Endothelial cell of umbilical vein (primary cell): Measurements from ENCODE around the gene CDK6. TPM values are rescaled to one million over a fixed set of nuclear protein-coding genes. Genes with fewer than 3 reads are reported as not detected.

Source experiments
- BruUV-seq: library from RNA; stranded (reverse); fragments of 400-500 nt; replicated peaks from 2 replicates; lab custom pipeline; 2021; lab: Mats Ljungman, UMichigan
- CTCF ChIA-PET: fragments of 300-600, 350-600 bp; sonication (Branson Sonifier 250); formaldehyde crosslinking; loops from one replicate; lab custom pipeline; 2021; ENCODE audit warnings: antibody characterized with exemption, inconsistent platforms; lab: Charles Lee
- POLR2A ChIA-PET: fragments of 300-600, 350-600 bp; sonication (Branson Sonifier 250); formaldehyde crosslinking; loops from one replicate; lab custom pipeline; 2021; ENCODE audit warnings: antibody characterized with exemption, inconsistent platforms; lab: Charles Lee
- DNase-seq: peaks from one replicate; pipeline ENCODE4 v3.0.0-alpha.2; 2011; ENCODE audit warnings: low read depth, low spot score
- FAIRE-seq: peaks from 2 replicates; lab custom pipeline; 2011; peaks lifted over from hg19 to GRCh38; lab: Jason Lieb, UNC
- H2AFZ ChIP-seq: 2 replicates; pipeline ENCODE4 v1.6.0; 2012; ENCODE audit warnings: low read depth, low read length, control low read depth, inconsistent platforms
- H3K27ac ChIP-seq: 2 replicates; pipeline ENCODE4 v1.5.1; 2011; ENCODE audit warnings: low read depth, mild to moderate bottlenecking, control low read depth, low read length, moderate library complexity; ENCODE audit not compliant: insufficient read depth
- H3K27me3 ChIP-seq, 2 experiments: 2 replicates each; pipeline versions ENCODE4 v1.6.0 to v1.6.1; 2011; ENCODE audit warnings: low read length in 2 of 2, mixed read lengths in 1 of 2; ENCODE audit not compliant: control insufficient read depth in 2 of 2, insufficient read depth in 2 of 2
- H3K36me3 ChIP-seq, 2 experiments: 2 replicates in 1 of 2; 3 replicates in 1 of 2; pipeline ENCODE4 v1.5.1; 2011; ENCODE audit warnings: low read length in 2 of 2, mild to moderate bottlenecking in 1 of 2, moderate library complexity in 1 of 2; ENCODE audit not compliant: control insufficient read depth in 2 of 2, insufficient read depth in 2 of 2; ENCODE audit errors: extremely low read depth in 1 of 2
- H3K4me1 ChIP-seq: 3 replicates; pipeline ENCODE4 v1.5.1; 2011; ENCODE audit warnings: mild to moderate bottlenecking, low read length; ENCODE audit not compliant: control insufficient read depth, insufficient read depth; ENCODE audit errors: extremely low read depth
- H3K4me2 ChIP-seq: 2 replicates; pipeline ENCODE4 v1.6.1; 2011; ENCODE audit warnings: low read length, control low read depth, mixed read lengths; ENCODE audit not compliant: insufficient read depth
- H3K4me3 ChIP-seq, 3 experiments: fragments of 200-600 bp in 1 of 3; sonication (generic), shearing (Covaris generic) in 1 of 3; replicated peaks in 1 of 3; 2 replicates each; pipeline ENCODE4 v1.5.1; 2011 to 2016; ENCODE audit warnings: control low read depth in 3 of 3, low read length in 3 of 3, mild to moderate bottlenecking in 2 of 3, inconsistent platforms in 1 of 3, low read depth in 1 of 3, moderate library complexity in 1 of 3; ENCODE audit not compliant: insufficient read depth in 1 of 3
- H3K79me2 ChIP-seq: 2 replicates; pipeline ENCODE4 v1.6.0; 2012; ENCODE audit warnings: low read length, inconsistent platforms; ENCODE audit not compliant: control insufficient read depth, insufficient read depth
- H3K9ac ChIP-seq: replicated peaks from 2 replicates; pipeline ENCODE3; 2011; ENCODE audit warnings: low read length, control low read depth; ENCODE audit not compliant: insufficient read depth; ENCODE audit errors: extremely low read depth
- H3K9me1 ChIP-seq: replicated peaks from 3 replicates; pipeline ENCODE4 v1.6.0; 2011; ENCODE audit warnings: mild to moderate bottlenecking, low read length; ENCODE audit not compliant: control insufficient read depth, insufficient read depth; ENCODE audit errors: extremely low read depth
- H3K9me3 ChIP-seq: replicated peaks from 2 replicates; pipeline ENCODE4 v1.5.1; 2012; ENCODE audit warnings: low read length, inconsistent platforms; ENCODE audit not compliant: control insufficient read depth, insufficient read depth
- H4K20me1 ChIP-seq: replicated peaks from 2 replicates; pipeline ENCODE3; 2011; ENCODE audit warnings: mild to moderate bottlenecking, low read length; ENCODE audit not compliant: control insufficient read depth, insufficient read depth; ENCODE audit errors: extremely low read depth
- CTCF ChIP-seq, 2 donors: IDR thresholded peaks; 1 replicate in 1 of 2; 2 replicates in 1 of 2; pipeline ENCODE4 v1.5.1; 2011; ENCODE audit warnings: low read length in 2 of 2, mild to moderate bottlenecking in 2 of 2, moderate library complexity in 2 of 2, control low read depth in 1 of 2, inconsistent platforms in 1 of 2, low read depth in 1 of 2; ENCODE audit not compliant: insufficient read depth in 1 of 2; ENCODE audit errors: extremely low read depth in 1 of 2
- EZH2 ChIP-seq: IDR thresholded peaks from 2 replicates; pipeline ENCODE4 v1.6.1; 2012; ENCODE audit warnings: borderline replicate concordance, low read depth, mild to moderate bottlenecking, moderate library complexity, low read length, inconsistent platforms; ENCODE audit not compliant: severe bottlenecking
- FOS ChIP-seq: IDR thresholded peaks from 2 replicates; pipeline ENCODE4 v1.6.1; 2011; ENCODE audit warnings: mild to moderate bottlenecking, low read length, moderate library complexity, borderline replicate concordance; ENCODE audit not compliant: insufficient read depth
- GATA2 ChIP-seq: IDR thresholded peaks from 2 replicates; pipeline ENCODE4 v1.7.0; 2011; ENCODE audit warnings: low read depth, mild to moderate bottlenecking, moderate library complexity, mixed read lengths, low read length; ENCODE audit not compliant: insufficient read length, insufficient read depth
- JUN ChIP-seq: IDR thresholded peaks from 2 replicates; pipeline ENCODE4 v1.6.1; 2011; ENCODE audit warnings: borderline replicate concordance, low read depth; ENCODE audit not compliant: insufficient read length, insufficient read depth
- MAX ChIP-seq: IDR thresholded peaks from 2 replicates; pipeline ENCODE4 v1.6.1; 2011; ENCODE audit not compliant: insufficient read depth, insufficient read length
- MYC ChIP-seq: IDR thresholded peaks from one replicate; pipeline ENCODE4 v1.6.1; 2011; ENCODE audit warnings: mild to moderate bottlenecking, low read depth, low read length
- POLR2A ChIP-seq: IDR thresholded peaks from 2 replicates; pipeline ENCODE4 v1.6.1; 2012; ENCODE audit warnings: low read depth, mild to moderate bottlenecking, control low read depth, low read length
- POLR2AphosphoS5 ChIP-seq: IDR thresholded peaks from 2 replicates; pipeline ENCODE4 v1.6.1; 2012; ENCODE audit warnings: low read depth, mild to moderate bottlenecking, control low read depth, low read length, moderate library complexity; ENCODE audit not compliant: insufficient read depth
- dilution Hi-C: fragments of 300-500 bp; cut with MboI; formaldehyde crosslinking; loops from one replicate; pipeline ENCODE4 v1.15.0; 2019; ENCODE audit warnings: low sequenced_read_pairs; ENCODE audit not compliant: extremely low pct_ligation_motif_present
- intact Hi-C: fragments of 100-400 bp; cut with micrococcal nuclease; formaldehyde crosslinking; loops from one replicate; pipeline ENCODE4 v1.10.0; 2022
- polyA plus RNA-seq, 4 experiments: library from polyadenylated mRNA; depleted of rRNA in 3 of 4; stranded (reverse) in 3 of 4; unstranded in 1 of 4; fragments of >200 nt; gene quantifications; 2 replicates each; pipeline versions ENCODE4 v1.2.1 to v1.2.3, GENCODE V29; 2011 to 2012; ENCODE audit warnings: missing spikeins in 1 of 4
- total RNA-seq: library from RNA; stranded (reverse); gene quantifications from 2 replicates; pipeline ENCODE4 v1.2.3, GENCODE V29; 2021

The CDK6 gene
- total and polyA plus RNA-seq, 2 donors (not counting 3 experiments of a cell fraction or from before 2014, with no cell fraction given): 6.0 to 28.2 TPM

GRCh38 chr7:92631067-92631849, 205.1 kb downstream of the CDK6 start:
- dilution Hi-C loops: no loop called here
- no peak for FAIRE-seq
- POLR2A ChIA-PET: no interaction called here
- no peak for DNase-seq
- Histone ChIP-seq H3K79me2 (peaks cover 2% of the 10 kb centered on the region), H2AFZ (no peak overlapping the region), H3K27ac (peak overlapping the region; percentile 99), H3K4me3 (no peak overlapping the region), H3K27me3 (no peaks in the 10 kb centered on the region), H3K9ac (no peak overlapping the region), H3K36me3 (no peaks in the 10 kb centered on the region), H3K9me1 (no peaks in the 10 kb centered on the region), H3K9me3 (no peaks in the 10 kb centered on the region), H4K20me1 (no peaks in the 10 kb centered on the region), H3K4me1 (peaks cover 59% of the 10 kb centered on the region), H3K4me2 (no peak overlapping the region)
- BruUV-seq: no TSS peak
- intact Hi-C loops: loop anchor here (5.0 to 10.0 kb wide), 3 partner anchors 514 to 1551 kb away; partner anchors contain the start of gene SAMD9L
- CTCF ChIA-PET: interaction anchor here (0.8 to 2.6 kb wide), 2 partner anchors 11 to 201 kb away, joined by 3 to 19 read pairs; no protein-coding TSS in a partner anchor
- TF ChIP-seq POLR2A (no peak), POLR2AphosphoS5 (no peak), MYC (no peak), JUN (no peak), CTCF (IDR thresholded peaks at IDR 0.05; ENCODE audit: extremely low read depth in 1 of 2, insufficient read depth in 1 of 2, low read depth in 1 of 2, low read length in 2 of 2) (no peak), EZH2 (no peak), MAX (no peak), GATA2 (no peak), FOS (no peak)
